ENCODE results near the gene S100A14.
"Not testable (repeated sequence)": the region's sequence is repeated elsewhere in the genome, so short reads cannot be mapped to it uniquely, and the experiment has no call there.

The S100A14 gene

DNA sequence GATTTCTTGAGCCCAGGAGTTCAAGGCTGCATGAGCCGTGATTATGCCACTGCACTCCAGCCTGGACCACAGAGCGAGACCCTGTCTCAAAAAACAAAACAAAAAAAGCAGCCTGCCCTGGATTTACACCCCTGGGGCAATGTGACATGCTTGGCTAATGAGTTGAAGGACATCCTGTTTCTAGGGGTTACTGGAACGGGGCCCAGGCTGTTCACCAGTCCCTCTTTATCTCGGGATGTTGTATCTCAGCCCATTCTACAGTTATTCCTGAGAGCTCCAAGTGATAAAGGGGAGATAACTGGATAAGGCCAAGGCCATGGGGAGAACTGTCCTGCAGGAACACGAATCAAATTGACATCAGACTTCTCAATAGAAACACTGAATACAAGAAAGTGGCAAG is 28.8 kb downstream of the S100A14 start:
- no peak for DNase-seq (ENCODE audit: low read depth, low spot score)

DNA sequence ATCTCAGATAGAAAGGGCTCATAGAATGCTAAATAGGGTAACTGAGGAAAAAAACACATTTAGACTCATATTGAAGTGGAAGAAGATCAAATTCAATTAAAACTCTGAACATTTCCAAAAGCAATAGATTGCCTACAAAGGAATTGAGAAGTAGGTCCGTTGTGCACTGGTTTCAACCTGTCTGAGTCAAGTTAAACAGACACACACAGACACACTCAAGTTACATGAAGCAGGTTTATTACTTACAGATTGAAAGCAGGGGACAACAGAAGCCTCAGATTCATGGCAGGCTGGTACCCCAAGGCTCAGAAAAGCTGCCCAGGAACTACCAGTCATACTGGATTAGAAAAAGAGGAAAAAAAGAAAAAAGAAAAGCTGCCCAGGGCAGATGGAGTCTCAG is 29.8 kb downstream of the S100A14 start:
- DNase-seq (ENCODE audit: low read depth, low spot score) = no peak

DNA sequence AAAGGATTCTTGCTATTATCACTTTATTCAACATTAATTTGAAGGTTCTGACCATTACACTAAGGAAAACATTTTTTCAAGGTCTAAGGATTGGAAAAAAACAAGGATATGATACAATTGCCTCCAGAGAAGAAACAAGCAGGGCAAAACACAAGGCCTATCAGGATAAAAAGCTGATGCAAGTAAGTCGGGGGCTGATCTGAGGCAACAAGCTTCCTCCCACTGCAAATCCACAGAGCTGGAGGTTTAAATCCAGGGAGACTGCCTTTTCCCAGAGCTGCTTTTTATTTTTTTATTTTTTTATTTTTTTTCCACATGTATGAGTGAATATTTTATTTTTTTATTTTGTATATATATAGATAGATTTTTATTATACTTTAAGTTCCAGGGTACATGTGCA is 31.1 kb downstream of the S100A14 start:
- no peak for DNase-seq (ENCODE audit: low read depth, low spot score)

DNA sequence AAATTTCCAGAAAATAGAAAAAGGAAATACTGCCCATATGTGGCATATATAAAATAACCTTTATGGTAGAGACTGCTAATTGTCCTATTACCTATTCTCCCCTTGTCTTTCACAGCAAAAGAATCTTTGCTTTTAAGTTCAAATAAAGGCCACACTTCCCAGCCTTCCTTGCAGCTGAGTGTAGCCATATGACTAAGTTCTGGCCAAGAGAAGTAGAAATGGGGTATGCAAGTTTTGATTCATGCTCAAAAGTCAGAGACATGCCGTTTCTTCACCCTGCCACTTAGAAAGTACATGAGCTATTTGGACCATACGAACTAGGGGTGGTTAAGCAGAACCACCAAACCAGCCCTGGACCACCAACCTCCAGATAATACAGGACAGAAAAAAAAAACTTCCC is 32.1 kb downstream of the S100A14 start:
- no peak for DNase-seq (ENCODE audit: low read depth, low spot score)

DNA sequence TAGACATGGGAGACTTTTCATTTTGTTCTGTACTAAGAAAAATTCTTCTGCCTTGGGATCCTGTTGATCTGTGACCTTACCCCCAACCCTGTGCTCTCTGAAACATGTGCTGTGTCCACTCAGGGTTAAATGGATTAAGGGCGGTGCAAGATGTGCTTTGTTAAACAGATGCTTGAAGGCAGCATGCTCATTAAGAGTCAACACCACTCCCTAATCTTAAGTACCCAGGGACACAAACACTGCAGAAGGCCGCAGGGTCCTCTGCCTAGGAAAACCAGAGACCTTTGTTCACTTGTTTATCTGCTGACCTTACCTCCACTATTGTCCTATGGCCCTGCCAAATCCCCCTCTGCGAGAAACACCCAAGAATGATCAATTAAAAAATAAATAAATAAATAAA is 32.6 kb downstream of the S100A14 start:
- DNase-seq (ENCODE audit: low read depth, low spot score) = not testable (repeated sequence)

DNA sequence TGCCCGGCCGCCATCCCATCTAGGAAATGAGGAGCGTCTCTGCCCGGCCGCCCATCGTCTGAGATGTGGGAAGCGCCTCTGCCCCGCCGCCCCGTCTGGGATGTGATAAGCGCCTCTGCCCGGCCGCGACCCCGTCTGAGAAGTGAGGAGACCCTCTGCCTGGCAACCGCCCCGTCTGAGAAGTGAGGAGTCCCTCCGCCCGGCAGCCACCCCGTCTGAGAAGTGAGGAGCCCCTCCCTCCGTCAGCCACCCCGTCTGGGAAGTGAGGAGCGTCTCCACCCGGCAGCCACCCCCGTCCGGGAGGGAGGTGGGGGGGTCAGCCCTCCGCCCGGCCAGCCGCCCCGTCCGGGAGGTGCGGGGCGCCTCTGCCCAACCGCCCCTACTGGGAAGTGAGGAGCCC is 33.3 kb downstream of the S100A14 start:
- DNase-seq (ENCODE audit: low read depth, low spot score) = not testable (repeated sequence)

DNA sequence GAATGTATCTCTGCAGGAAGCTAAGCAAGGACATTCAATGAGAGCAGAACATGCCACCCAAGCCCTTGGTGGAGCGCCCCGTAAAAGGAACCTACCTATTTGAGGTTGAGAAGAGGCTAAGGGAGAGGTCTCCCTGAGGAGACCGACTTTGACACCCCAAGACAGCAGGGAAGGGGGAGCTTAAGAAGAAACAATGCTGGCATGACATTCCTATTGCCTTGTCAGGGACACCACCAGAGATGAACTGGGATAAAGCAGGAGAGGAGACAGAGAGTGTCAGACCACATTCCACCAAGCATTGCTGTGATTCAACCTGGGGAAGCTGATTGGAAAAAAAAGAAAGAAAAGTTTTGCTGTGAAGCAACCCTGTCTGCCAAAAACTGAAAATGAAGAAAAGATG is 37.2 kb downstream of the S100A14 start:
- no peak for DNase-seq (ENCODE audit: low read depth, low spot score)

DNA sequence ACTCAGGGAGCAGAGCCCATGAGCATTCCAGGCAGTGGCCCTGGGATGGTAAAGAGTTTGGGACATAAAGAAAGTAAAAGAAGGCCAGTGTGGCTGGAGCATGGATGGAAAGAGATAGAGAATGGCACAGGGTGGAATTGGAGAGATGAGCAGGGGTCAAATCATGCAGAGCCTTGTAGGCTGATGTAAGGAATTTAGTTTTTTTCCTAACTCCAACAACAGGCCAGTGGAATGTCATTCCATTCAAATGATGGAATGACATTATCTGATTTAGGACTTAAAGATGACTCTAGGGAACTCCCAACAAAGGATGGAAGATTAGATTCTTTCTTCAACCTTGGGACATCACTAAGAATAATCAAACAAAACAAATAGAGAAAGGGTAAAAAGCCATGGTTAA is 37.6 kb downstream of the S100A14 start:
- no peak for DNase-seq (ENCODE audit: low read depth, low spot score)

DNA sequence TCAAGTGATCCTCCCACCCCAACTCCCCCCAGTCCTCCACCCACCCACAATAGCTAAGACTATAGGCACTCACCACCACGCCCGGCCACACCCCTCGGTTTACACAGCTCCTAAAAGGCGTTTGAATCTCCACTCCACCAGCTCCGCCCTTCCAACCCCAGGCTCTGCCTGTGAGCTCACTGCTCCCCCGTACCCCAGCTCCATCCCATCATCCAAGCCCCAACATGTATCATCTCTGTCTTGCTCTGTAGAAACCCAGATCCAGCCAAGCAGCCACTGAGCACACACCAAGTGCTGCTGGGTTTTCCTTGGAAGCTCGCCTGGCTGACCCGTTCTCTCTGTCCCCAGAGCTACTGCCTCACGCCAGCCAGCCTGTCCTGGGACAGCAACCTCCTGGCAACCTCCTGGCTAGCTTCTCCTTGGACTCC is 38.5 kb downstream of the S100A14 start:
- no peak for DNase-seq (ENCODE audit: low read depth, low spot score)

DNA sequence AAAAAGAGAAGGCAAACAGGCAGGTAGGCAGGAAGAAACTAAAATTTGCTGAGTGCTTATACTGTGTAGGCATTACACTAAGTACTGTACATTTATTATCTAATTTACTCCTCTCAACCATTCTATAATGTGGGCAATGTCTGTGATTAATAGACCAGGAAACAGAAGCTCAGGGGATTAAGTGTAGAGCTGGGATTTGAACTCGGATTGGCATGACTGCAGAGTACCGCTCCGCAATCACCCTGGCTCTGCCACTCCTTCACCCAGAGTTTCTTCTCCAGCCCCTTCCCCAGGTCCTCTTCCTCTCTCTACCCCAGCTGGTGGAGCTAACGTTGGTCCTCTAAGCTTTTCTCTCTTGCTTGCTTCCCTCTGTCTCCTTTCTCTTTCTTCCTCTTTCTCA is 39.0 kb downstream of the S100A14 start:
- DNase-seq (ENCODE audit: low read depth, low spot score) = no peak

DNA sequence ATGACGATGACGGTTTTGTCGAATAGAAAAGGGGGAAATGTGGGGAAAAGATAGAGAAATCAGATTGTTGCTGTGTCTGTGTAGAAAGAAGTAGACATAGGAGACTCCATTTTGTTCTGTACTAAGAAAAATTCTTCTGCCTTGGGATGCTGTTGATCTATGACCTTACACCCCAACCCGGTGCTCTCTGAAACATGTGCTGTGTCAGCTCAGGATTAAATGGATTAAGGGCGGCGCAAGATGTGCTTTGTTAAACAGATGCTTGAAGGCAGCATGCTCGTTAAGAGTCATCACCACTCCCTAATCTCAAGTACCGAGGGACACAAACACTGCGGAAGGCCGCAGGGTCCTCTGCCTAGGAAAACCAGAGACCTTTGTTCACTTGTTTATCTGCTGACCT is 40.6 kb downstream of the S100A14 start:
- not testable (repeated sequence) for DNase-seq (ENCODE audit: low read depth, low spot score)

DNA sequence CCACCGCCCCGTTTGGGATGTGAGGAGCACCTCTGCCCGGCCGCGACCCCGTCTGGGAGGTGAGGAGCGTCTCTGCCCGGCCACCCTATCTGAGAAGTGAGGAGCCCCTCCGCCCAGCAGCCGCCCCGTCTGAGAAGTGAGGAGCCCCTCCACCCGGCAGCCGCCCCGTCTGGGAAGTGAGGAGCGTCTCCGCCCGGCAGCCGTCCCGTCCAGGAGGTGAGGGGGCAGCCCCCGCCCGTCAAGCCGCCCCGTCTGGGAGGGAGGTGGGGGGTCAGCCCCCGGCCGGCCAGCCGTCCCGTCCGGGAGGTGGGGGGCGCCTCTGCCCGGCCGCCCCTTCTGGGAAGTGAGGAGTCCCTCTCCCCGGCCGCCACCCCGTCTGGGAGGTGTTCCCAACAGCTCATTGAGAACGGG is 41.0 kb downstream of the S100A14 start:
- not testable (repeated sequence) for DNase-seq (ENCODE audit: low read depth, low spot score)

DNA sequence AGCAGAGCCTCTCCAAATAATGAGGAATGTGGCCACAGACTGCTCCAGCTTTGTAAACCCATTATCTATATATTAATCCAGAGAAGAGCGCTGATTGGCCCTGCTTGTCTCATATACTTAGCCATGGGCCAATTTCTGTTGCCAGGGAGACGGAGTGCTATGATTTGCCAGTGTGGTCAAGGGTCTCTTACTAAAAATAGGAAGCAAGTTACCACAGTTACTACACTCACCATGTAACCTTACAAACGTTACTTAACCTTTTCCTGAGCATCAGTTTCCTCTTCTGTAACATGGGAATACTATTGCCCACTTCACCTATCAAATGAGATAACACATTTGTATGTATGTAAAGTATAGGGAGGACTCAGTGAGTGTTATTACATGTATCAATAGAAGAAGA is 42.8 kb downstream of the S100A14 start:
- no peak for DNase-seq (ENCODE audit: low read depth, low spot score)

DNA sequence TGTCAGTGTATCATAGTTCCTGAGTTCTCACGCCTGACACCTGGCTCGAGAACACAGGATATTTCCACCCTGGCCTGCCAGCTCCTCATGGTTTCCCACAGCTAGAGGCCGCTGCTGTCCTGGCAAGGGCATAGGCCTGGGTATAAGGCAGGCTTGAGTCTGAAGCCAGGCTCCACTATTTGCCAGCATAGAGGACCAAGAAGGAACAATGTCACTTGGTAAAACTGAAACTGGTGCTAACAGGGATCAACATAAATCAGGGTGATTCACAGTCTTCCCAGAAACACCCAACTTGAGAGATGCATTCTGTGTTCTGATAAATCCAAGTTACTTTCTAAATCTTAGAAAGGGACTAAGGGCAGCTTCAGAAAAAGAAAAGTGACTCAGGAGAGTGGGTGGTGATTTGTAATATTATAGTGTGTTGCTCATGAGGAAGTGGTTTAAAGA is 43.5 kb downstream of the S100A14 start:
- DNase-seq (ENCODE audit: low read depth, low spot score) = no peak

DNA sequence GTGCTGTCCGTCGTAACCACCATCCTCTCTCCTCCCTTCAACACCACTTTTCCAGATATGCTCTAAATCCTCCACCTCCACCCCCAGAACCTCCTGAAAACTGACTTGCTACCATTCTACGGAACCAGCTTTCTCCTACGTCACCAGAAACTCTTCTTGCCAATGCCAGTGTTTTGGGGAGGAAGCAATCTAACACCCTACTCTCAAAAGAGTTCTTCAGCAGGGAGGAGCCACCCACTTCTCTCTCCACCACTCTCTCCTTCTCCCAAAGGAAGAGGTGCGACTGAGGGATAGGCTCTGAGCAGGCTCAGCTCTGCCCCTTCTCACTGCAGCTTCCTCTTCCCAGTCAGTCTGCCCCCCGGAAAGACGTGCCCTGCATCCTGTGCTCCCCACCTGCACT is 44.4 kb downstream of the S100A14 start:
- DNase-seq (ENCODE audit: low read depth, low spot score) = no peak

DNA sequence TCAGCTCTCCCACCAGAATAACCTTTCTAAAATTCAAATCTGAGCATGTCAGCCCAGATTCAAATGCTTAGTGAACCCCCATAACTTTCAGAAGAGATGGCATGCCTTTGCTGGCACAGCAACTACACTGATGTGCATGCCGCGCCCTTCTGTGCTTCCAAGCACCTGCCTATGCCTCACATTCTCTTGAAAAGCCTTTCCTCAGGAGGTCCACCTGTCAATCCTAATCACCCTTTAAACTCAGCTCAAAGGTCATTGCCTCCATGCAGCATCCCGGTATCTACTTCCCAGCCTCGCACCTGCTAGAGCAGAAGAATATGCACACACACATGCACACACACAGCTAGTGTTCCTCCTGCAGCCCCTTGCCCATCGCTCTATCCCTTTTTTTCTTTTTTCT is 45.3 kb downstream of the S100A14 start:
- no peak for DNase-seq (ENCODE audit: low read depth, low spot score)

DNA sequence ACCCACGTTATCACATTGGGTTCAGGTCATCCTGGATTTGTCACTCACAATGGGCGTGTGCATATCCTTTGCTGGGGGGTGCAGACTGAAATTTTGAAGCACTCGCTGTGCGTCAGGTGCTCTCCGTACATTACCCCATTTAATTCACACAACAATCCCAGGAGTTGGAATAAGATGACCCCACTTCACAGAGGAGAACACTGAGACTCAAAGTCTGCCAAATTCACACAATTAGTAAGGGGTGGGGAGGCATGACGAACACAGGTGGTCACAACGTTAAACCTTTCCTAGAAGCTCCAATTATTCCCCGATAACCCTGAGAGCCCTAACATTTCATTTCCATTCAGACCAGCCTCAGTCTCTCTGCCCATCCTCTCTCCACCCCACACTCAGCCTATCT is 46.7 kb downstream of the S100A14 start:
- no peak for DNase-seq (ENCODE audit: low read depth, low spot score)

DNA sequence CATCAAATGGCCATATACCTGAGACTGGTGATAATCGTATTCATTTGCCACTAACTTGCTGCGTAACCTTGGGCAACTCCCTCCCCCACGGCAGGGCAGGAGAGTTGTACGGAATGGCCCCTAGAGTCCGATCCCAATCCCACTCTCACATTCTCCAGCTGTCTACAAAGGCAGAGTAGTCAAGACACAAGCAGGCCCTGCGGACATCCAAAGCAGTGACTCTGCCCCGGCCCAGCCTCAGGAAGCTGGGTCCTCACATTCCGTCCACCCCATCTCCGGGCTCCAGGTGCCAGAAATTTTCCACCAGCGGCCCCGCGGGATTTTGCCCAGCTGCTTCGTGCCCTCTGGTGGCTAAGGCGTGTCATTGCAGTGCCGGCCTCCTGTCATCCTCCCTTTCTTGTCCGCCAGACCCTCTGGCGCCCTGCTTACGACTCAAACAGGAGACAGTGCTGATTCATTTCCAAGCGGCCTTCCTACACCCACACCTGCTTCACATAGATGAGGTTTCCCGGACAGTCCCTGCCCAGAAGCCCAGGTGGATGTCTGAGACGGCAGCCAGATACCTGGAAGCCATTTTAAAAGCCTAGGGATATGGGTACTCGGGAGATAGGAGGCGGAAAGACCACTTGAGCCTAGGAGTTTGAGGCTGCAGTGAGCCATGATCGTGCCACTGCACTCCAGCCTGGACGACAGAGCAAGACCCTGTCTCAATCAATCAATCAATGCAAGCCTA is 47.6 kb downstream of the S100A14 start:
- no peak for DNase-seq (ENCODE audit: low read depth, low spot score)

DNA sequence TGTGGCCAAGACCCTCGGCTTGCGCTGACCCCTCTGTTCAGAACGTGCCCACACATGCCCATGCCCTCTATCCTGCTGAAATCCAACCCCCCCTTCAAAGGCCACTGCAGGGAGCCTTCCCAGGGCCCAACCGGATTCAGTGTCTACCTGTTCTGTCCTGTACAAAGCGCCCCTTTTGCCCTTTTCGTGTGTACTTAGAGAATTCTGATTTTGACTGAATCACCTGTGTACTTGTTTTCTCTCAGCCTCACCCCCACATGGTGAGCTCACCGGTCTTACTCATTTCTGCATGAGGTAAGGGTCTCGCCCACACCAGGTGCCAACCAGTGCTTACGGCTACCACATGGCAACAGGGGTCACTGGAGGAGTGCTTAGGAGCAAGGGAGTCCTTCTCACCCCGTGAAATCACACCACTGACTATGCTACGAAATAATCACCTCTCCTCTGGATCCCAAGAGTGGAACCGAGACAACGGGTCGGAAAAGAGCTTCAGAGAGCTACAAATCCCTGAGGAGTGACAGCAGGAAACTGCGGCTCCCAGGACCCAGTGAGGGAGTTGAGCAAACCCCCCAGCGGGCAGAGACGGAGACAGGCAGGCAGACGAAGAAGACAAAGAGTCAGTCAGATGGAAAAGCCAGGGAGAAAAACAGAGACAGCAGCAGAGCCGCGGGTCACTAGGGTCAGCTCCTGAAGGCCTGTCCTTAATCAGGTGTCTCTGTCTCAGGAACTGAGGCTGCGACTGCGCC is 48.3 kb downstream of the S100A14 start:
- DNase-seq (ENCODE audit: low read depth, low spot score) = no peak

DNA sequence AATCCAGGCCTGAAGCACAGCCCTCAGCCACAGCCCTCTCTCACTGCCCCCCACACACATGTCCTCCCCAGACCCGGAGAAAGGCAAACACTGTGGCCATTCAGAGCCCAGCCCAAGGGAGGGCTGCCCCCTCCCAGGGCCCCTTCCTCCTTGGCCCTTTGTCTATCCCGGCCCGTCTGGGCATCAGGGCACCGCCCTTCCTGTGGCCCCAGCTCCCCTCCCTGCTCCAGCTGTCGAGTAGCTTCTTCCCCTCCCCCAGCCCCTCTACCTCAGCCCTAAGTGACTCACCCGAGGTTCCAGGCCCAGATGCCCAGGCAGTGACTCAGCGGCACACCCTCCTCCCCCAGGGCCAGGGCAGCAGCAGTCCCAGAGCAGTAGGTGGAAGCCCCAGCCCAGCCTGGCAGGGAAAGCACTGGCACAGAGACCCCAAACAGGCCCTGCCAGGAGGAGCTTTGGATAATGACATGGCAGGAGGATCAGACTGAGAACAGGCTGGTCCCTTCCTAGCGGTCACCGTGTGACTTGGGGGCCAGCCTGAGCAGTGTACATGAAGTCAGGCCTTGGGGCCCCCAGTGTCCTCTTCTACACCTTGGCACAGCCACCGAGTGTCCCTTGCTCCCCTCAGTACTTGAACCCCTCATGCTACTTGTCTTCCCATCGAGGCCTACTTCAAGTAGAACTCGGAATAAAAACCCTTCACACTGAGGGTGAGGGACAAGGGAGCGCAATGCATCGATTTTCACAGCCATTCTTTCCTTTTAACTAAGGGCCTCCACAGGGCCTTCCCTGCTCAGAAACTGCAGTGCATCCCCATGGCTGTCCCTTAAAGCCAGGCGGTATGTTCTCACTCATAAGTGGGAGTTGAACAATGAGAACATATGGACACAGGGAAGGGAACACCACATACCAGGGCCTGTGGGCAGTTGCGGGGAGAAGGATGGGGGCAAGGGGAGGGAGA is 49.4 kb downstream of the S100A14 start:
- DNase-seq (ENCODE audit: low read depth, low spot score) = peak; percentile 77

DNA sequence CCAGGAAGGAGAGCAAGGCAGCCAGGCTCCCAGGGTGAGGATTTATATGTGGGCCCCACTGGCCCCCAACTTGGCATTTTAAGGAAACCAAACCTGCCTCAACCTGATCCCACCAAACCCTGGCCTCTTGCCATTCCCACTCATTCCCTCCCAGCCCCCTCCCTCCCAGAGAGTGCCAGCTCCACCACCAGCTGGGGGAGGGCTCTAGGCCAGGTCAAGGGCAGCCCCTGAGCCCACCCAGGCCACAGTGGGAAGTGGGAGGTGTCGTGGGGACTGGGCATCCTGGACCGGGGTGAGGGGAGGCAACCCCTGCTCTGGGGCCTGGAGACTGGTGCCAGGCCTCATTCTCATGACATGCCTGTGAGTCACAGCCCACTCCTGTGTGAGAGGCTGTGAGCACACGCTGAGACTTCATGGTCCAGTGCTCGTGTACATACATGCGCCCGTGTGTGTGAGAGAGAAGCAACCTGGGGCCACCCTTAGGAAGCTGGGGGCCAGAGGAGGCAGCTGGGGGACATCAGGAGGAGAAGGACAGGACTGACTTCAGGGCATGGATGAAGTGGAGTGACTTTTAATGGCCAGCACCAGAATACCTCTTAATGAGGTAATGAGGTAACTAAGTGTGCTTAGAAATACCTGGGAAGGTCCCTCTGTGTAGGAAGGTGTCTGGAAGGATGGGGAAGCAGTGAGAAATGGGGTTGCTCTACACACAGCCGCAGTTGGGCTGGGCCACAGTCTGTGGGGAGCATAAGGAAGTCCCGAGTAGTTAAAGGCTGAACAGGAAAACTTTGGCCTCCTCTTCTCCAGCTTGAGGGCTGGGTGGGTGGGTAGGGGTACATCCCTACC is 50.4 kb downstream of the S100A14 start, which contains the start of gene S100A2:
S100A2 (minus strand) TSS at position 316 of the 846 bp plus-strand sequence. CDS start 1,967 bp downstream, outside the sequence.
- no peak for DNase-seq (ENCODE audit: low read depth, low spot score)

Data from brain pericyte (primary cell).